Astrocyte of the cerebellum (primary cell): Measurements from ENCODE around the gene NUDT14.

Experiments used
- DNase-seq: peaks from one replicate; pipeline ENCODE4 v3.0.0-alpha.2; 2011; ENCODE audit warnings: low read depth
- H3K4me3 ChIP-seq: 2 replicates; pipeline ENCODE4 v1.5.1; 2011; ENCODE audit warnings: mild to moderate bottlenecking, low read depth, low read length, moderate library complexity
- in situ Hi-C: cut with HindIII; loops from 2 replicates; pipeline ENCODE4 v1.10.0; 2017; ENCODE audit warnings: low sequenced_read_pairs
- TF ChIP-seq, protein P1 (sequence below): IDR thresholded peaks from 2 replicates; pipeline ENCODE4 v1.5.1; 2012; ENCODE audit warnings: low read length, low read depth, moderate library complexity, mild to moderate bottlenecking; ENCODE audit errors: missing control alignments

NUDT14 gene

DNA sequence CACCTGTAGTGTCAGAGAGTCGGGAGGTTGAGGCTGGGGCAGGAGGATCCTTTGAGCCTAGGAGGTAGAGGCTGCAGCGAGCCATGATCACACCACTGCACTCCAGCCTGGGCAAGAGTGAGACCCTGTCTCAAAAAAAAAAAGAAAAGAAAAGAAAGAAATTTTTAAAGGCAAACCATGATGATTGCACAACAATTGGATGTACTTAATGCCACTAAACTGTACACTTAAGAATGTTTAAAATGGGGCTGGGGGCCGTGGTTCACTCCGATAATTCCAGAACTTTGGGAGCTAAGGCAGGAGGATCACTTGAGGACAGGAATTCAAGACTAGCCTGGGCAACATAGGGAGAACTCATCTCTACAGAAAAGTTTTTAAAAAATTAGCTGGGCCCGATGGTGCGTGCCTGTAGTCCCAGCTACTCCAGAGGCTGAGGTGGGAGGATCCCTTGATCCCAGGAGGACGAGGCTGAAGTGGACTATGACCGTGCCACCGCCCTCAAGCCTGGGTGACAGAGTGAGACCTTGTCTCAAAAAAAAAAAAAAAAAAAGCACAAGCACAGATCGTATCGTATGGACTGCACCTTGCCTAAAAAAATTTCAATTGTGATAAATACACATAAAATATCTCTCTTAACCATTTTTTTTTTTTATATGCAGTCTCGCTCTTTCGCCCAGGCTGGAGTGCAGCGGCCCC is 45.3 kb downstream of the NUDT14 start:
- TF ChIP-seq, protein P1, sequence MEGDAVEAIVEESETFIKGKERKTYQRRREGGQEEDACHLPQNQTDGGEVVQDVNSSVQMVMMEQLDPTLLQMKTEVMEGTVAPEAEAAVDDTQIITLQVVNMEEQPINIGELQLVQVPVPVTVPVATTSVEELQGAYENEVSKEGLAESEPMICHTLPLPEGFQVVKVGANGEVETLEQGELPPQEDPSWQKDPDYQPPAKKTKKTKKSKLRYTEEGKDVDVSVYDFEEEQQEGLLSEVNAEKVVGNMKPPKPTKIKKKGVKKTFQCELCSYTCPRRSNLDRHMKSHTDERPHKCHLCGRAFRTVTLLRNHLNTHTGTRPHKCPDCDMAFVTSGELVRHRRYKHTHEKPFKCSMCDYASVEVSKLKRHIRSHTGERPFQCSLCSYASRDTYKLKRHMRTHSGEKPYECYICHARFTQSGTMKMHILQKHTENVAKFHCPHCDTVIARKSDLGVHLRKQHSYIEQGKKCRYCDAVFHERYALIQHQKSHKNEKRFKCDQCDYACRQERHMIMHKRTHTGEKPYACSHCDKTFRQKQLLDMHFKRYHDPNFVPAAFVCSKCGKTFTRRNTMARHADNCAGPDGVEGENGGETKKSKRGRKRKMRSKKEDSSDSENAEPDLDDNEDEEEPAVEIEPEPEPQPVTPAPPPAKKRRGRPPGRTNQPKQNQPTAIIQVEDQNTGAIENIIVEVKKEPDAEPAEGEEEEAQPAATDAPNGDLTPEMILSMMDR = no peak
- DNase-seq = no peak
- no peak overlapping the region for H3K4me3 ChIP-seq
- in situ Hi-C loops = no loop called here

DNA sequence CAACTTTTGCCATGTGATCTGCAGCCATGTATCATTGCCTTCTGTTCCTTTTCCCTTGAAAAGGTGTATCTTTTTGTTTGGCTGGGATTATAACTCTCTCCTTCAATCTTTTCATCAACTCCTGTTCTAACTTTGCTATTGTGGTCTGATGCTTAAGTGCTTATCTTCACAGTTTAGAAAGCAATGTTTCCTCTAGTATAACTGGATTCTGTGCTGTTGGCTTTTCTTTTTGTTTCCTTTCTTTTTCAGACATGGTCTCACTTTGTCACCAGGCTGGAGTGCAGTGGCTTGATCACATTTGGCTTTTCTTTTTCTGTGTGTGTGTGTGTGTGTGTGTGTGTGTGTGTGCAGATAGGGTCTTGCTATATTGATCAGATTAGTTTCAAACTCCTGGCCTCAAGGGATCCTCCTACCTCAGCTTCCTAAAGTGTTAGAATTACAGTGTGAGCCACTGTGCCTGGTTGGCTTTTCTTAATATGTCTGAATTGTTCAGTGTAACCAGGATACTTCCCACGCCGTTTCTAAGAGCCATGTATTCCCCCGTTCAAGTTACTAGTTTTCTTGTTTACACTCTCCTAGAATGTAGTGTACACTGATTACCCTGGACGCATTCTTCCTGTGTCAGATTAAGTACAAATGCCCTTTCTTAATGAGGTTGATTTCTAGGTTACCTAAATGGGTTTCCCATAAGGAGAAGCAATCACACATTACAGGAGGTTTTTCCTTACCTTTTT is 48.0 kb downstream of the NUDT14 start:
- TF ChIP-seq, protein P1 = no peak
- no peak overlapping the region for H3K4me3 ChIP-seq
- no peak for DNase-seq
- in situ Hi-C loops = no loop called here

DNA sequence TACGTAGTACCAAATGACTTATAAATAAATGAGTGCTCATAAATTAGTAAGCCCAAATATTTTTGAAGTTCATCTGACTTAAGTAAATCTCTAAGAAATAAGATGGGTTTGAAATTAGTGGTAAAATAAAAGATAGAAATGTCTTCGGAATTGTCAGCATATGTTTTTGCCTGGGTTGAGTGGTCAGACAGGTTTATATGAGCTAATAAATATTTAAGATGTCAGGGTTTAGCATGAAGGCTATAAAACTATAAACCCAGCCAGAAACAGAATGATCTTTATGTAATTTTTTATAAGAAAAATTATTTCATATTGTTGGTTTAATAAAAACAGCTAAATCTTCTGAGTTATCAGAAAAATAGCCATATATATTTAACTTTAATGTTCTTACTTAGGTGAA is 49.9 kb downstream of the NUDT14 start:
- no peak for DNase-seq
- no peak overlapping the region for H3K4me3 ChIP-seq
- TF ChIP-seq, protein P1 = no peak
- in situ Hi-C loops = no loop called here

DNA sequence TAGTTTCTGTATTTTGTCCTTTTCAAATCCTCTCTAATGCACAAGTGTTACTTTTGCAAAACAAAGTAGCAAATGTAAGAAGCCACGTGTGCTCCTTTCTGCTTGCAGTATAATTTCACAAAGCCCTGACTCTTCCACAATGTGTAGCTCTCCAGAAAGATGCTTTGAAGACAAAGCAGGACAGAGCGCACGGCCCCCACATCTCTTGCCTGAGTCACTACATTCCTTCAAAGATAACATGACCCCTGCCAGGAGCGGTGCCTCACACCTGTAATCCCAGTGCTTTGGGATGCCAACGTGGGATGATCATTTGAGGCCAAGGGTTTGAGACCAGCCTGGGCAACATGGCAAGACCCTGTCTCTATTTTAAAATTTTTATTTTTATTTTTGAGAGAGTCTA is 53.1 kb downstream of the NUDT14 start:
- in situ Hi-C loops = no loop called here
- TF ChIP-seq, protein P1 = no peak
- DNase-seq = no peak
- no peak overlapping the region for H3K4me3 ChIP-seq

DNA sequence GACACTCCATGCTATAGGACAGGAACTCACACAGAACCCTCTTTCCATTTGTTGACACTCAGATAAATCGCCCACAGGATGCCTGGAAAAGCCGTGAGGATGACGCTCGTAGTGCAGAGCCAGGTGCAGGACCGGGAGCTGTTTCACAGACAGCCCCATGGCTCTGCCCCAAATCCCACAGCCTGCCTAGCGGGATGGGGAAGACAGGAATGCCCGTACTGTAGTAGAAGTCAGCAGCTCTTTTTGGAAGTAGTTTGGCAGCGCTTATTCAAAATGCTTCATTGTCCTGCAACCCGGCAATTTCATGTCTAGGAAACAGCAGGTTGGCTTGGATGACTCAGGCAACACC is 54.2 kb downstream of the NUDT14 start:
- in situ Hi-C loops = no loop called here
- TF ChIP-seq, protein P1 = no peak
- no peak for DNase-seq
- H3K4me3 ChIP-seq = no peak overlapping the region

DNA sequence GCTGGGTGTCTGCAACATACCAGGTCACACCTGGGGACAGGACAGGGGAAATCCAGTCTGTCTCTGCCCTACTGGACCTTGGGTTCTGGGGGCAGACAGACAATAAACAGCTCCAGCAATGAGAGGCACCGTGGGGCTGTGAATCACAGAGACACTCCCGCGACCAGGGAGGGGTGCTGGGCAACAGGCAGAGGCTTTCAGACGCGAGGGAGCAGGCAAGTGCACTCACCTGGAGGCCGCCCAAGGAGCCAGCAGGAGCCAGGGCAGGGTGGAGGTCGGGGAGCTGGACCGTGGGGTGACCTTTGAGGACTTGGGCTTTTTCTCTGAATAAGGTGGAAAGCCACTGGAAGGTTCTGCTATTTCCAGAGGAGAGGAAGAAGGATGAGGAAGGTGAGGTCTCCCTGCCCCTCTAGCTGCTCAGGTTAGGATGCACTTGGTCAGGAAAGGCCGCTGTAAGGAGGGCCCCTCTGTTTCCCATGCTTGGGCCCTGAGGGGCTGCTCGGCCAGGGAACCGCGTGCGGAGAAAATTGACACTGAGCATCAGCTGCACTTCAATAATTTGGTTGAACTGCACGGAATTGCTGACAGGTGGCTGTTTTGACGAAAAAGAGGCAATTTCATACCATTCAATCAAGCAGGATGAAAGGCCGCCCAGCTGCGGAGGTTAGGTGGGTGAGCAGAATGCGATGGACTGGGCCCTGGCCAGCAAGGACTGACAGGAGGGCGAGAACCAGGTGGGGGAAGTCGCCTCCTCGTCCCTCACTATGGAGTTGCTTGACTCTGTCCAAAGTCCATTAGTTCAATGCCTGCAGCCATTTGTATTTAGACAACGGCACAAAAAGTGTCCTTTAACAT is 54.8 kb downstream of the NUDT14 start:
- DNase-seq = no peak
- in situ Hi-C loops = no loop called here
- H3K4me3 ChIP-seq = no peak overlapping the region
- TF ChIP-seq, protein P1 = no peak
